GM19351 (cell line): Measurements from ENCODE around the gene NR2E1.

ENCODE experiments used
- ATAC-seq: cut with Tn5 transposase; IDR thresholded peaks from one replicate; pipeline ENCODE4 v1.9.1; 2021; ENCODE audit warnings: mild to moderate bottlenecking, moderate library complexity; ENCODE audit not compliant: unreplicated experiment

NR2E1 gene

DNA sequence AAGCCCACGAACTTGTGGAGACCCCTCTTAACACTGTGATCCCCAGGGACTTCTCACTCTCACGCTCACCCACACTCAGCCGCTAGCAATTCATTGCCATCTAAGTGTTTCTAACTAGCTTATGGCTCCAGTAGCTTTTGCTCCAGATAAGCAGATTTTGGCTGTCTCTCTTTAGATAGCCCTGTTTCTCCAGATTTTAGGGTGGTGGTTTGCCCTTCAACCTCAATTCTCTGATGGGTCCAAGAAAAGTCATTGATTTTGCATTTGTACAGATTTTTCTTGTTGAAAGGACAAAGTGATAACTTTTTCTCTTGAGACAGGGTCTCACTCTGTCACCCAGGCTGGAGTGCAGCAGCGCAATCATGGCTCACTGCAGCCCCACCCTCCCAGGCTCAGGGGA is 41.2 kb downstream of the NR2E1 start:
- ATAC-seq = no peak

DNA sequence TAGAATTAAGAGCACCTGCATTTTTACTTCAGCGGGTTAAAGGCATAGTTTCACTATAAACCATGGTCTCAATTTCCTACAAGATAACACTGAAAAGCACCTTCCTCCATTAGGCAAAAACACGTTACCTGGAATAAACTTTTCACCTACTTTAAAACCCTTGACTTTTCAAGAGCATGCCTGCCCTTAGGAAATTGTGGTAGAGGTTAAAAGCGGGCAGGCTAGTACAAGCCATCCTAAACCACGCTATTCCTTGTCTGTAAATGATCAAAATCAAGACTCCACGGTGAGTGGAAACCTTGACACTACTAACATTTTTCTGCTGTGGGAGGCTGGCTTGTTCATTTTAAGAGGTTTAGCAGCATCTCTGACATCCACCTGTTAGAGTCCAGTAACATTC is 43.9 kb downstream of the NR2E1 start:
- no peak for ATAC-seq

DNA sequence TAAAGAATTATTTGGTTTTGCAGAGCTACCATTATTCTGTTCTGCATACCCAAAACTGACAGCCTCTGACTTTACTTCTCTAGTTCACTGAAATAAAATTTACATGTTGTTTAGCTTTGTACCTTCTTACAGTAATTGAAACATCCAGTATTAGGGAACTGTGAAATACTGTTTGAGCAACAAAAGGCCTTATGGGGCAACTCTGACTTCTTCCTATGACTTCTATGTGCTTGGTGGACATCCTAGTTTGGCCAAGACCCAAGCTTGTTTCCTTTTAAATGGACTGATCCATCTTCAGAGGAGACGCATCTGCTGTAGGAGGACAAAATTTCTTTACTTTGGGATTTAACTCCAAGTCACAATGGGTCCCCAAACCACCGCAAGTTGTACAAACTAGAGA is 44.7 kb downstream of the NR2E1 start:
- no peak for ATAC-seq

DNA sequence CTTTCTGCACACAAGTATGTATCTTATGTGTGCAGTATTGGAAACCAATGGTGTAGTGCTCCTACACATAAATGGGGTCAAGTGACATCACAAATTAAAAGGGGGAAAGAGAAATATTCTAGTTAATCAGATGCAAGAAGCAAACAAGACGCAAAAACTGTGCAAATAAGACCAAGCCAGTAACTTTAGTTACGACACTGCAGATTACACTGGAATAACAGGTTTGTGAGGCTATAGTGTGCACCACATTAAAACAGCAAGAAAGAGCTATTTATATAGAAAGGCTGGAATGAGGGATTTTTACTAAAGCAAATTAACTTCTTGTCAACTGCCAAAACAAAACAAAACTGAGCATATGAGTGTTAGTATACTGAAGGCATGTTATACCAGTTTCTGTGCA is 45.8 kb downstream of the NR2E1 start:
- no peak for ATAC-seq

DNA sequence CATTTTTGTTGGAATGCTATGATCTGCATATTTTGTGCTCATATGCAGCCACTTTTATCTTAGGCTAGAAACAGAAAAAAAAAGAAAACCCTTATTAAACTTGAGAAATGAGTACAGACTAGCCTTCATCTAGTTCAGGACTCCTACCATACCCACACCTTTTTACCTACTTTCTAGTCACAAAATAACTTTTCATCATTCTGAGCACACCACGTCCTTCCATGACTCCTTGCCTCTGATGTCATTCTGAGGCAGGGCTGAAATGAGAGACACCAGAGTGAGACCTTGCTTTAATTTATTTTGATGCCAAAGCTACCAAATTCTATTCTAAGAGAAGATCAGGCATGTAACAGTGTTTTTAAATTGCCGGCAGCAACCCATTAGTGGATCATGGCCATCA is 56.2 kb downstream of the NR2E1 start:
- ATAC-seq = no peak

DNA sequence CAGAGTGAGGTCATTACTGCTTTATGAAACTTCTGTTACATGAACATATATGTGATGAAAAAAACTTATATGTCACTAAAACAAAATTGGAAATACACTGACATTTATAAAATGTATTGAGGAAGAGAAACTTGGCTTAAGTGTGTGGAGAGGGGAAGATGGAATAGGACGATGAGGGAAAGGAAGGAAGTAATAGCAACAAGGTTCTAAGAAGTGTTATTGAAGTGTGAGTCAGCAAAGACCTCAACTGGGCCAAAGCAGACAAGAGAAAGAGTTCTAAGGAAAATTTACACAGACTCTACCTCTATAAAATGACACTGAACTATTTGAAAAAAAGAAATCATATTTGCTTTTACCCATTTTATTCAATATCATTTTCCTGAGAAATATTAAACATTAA is 56.7 kb downstream of the NR2E1 start:
- no peak for ATAC-seq

DNA sequence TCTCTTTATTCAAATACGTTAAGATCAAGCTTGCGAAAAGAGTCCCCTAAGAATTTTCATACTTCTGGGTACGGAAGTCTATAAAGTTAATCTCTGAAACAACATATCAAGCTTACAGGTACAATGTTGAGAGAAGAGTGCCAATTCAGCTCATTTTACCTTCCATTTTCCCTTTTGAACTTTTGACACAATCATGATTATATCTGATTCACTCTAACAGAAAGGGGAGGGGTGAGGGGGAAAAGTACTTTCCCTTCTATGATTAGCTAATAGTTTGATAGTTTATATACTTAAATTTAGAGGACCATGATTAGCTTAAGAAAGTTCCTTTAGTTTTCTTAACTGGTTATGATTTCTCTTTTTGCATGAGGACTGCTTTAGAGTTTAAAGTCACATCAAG is 61.5 kb downstream of the NR2E1 start:
- ATAC-seq = no peak

DNA sequence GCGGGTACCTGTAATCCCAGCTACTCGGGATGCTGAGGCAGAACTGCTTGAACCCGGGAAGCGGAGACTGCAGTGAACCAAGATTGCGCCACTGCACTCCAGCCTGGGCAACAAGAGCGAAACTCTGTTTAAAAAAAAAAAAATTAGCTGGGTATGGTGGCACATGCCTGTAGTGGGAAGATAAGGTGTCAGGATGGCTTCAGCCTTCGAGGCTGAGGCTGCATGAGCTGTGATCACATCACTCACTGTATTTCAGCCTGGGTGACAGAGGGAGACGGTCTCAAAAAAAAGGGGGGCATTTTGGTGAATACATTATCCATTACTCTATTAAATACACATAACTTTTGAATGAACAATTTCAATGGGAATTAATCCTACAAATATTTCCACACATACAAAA is 62.6 kb downstream of the NR2E1 start:
- no peak for ATAC-seq

DNA sequence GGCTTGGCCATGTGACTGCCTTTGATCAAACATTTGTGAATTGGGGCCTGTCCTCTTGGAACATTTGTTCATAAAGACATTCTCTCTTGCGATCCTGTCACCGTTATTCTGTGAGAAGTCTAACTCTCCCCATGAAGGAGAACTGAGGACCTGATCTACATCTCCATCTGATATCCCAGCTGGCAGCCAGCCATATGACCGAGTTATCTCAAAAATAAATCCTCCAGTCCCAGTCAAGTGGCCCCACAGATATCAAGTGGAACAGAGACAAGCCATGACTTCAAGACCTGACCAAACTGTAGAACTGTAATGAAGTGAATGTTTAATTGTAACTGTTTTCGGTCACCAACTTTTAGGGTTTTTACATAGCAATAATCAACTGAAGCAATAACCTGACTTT is 69.3 kb downstream of the NR2E1 start:
- ATAC-seq = no peak

DNA sequence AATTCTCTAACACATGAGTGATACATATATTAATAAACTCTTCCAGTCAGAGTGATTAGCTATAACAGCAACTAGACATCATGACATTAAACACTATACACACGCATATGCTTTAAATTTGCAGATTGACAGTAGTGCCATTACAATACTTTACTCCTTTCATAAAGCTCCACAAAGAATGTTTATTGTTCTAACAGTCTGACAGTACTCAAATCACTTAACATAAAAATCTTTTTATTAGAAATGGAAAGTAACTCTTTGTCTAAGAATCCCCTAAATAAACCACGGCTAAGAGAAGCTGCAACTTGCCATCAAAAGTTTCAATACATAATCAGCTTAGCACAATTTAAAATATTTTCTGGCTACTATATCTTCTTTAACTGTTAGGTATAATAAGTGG is 71.0 kb downstream of the NR2E1 start:
- no peak for ATAC-seq

DNA sequence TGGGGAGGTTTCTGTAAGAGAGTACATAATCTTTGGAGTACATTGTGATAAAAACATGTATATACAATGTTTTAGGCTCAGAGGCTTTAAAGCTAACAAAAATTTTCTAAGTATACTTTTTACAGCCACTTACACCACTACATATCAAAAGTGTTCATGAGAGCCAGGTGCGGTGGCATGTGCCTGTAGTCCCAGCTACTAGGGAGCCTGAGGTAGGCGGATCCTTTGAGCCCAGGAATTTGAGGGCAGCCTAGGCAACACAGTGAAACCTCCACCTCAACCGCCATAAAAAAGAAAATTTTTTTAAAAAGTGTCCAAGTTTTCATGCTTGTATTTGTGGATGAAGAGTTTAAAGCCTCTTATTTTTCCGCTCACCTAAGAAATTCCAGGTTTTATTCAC is 72.5 kb downstream of the NR2E1 start:
- no peak for ATAC-seq
